OCI-M2 (cell line): Measurements from ENCODE around the gene SAXO2.
"Not testable (repeated sequence)": the region's sequence is repeated elsewhere in the genome, so short reads cannot be mapped to it uniquely, and the experiment has no call there.

ENCODE experiments used
- DNase-seq: peaks from one replicate; lab custom pipeline; 2025; ENCODE audit not compliant: unreplicated experiment; lab: John Stamatoyannopoulos, UW

Gene SAXO2

GRCh38 chr15:82286475-82286874 is 23.9 kb downstream of the SAXO2 start:
- not testable (repeated sequence) for DNase-seq

- DNase-seq, result not testable (repeated sequence)
Observed at GRCh38 chr15:82288202-82288601, 25.6 kb downstream of the SAXO2 start.

- DNase-seq, result no peak
Observed at GRCh38 chr15:82292271-82292670, 29.7 kb downstream of the SAXO2 start.

GRCh38 chr15:82294061-82294690 is 31.6 kb downstream of the SAXO2 start:
- no peak for DNase-seq

GRCh38 chr15:82297546-82297945 is 34.9 kb downstream of the SAXO2 start:
- no peak for DNase-seq

- DNase-seq, result no peak
Observed at GRCh38 chr15:82298032-82298431, 35.4 kb downstream of the SAXO2 start.

GRCh38 chr15:82298520-82298919 is 35.9 kb downstream of the SAXO2 start:
- DNase-seq, result no peak

GRCh38 chr15:82299511-82299914 is 36.9 kb downstream of the SAXO2 start:
- not testable (repeated sequence) for DNase-seq

- DNase-seq, result not testable (repeated sequence)
Observed at GRCh38 chr15:82300326-82300725, 37.7 kb downstream of the SAXO2 start.

- DNase-seq, result no peak
Observed at GRCh38 chr15:82300883-82301282, 38.3 kb downstream of the SAXO2 start.

- no peak for DNase-seq
Observed at GRCh38 chr15:82301296-82302016, 38.8 kb downstream of the SAXO2 start.

- DNase-seq, result no peak
Observed at GRCh38 chr15:82303956-82304777, 41.5 kb downstream of the SAXO2 start.

- no peak for DNase-seq
Observed at GRCh38 chr15:82304778-82305090, 42.1 kb downstream of the SAXO2 start.

GRCh38 chr15:82305621-82306048 is 43.0 kb downstream of the SAXO2 start:
- no peak for DNase-seq

- no peak for DNase-seq
Observed at GRCh38 chr15:82306791-82307713, 44.4 kb downstream of the SAXO2 start.

- no peak for DNase-seq
Observed at GRCh38 chr15:82307714-82308081, 45.1 kb downstream of the SAXO2 start.

- no peak for DNase-seq
Observed at GRCh38 chr15:82309802-82310201, 47.2 kb downstream of the SAXO2 start.

GRCh38 chr15:82311321-82311720 is 48.7 kb downstream of the SAXO2 start:
- not testable (repeated sequence) for DNase-seq

- no peak for DNase-seq
Observed at GRCh38 chr15:82312586-82313349, 50.1 kb downstream of the SAXO2 start.

GRCh38 chr15:82313446-82313845 is 50.8 kb downstream of the SAXO2 start:
- no peak for DNase-seq
